Renal cortical epithelial cell (primary cell): ENCODE data around the gene TM9SF3. TPM values are rescaled to one million over a fixed set of nuclear protein-coding genes. Genes with fewer than 3 reads are reported as not detected.

Source experiments
- DNase-seq: peaks from one replicate; pipeline ENCODE4 v3.0.0-alpha.2; 2011; ENCODE audit warnings: low read depth
- total RNA-seq: library from RNA; depleted of rRNA; stranded (reverse); fragments of >200 nt; gene quantifications from 2 replicates; pipeline ENCODE4 v1.2.3, GENCODE V29; 2014

TM9SF3 gene
- total RNA-seq, 1 donor from 2014 or later = 169 TPM

DNA sequence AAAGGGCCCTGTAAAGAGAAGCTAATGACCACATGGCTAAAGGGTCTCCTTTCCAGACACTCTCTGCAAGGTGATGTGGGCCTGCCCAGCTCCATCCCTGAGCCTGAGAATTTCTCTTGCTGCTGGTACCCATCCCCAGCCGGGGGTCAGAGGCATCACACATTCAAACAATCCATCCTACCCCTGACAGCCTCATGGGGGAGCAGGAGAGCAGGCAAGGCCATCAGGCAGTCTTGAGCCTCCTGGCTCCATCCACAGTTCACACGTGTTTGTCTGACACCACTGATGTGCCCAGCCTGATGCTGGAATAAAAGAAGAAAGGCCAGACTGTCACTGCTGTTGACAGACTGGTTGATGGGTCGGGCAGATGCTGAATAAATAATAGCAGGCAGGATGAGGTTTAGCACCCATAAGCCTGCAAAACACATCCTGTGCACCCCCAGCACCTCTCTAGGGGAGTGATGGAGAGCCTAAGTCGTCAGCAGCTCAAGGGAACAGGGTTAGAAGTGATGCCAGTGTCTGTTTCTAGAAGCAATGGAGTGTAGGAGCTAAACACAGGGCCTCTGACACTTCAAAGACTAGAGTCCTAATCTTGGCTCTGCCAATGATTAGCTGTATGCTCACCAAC lies 116.6 kb downstream of the TM9SF3 start:
- DNase-seq = peak; percentile 43

DNA sequence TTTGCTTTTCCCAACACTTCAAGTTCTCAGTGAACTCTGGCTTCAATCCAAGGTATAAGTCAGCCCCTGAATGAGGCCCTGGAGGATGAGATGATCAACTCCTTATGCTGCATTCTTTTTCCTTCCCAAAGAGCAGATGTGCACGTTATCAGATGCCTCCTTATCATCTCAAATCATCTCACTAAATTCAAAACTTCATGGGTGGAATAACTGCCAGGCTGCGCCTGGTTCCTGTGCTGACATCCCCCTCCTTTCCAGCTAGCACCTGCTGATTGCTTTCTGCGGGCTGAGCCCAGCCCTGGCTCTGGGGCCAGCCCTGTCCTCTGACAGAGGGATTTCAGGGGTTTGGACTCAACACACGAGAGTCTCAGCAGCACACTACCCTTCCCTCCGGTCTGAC lies 118.0 kb downstream of the TM9SF3 start:
- DNase-seq = no peak

Other genes with a start within 250 kb of the TM9SF3 start
- gene OPALIN, start 228.0 kb downstream of the TM9SF3 start, total RNA-seq = 0.05 TPM in 1 of 2 replicates, not detected in the other
- 14.1 and 21.4 TPM in 2 replicates for gene TLL2, start 73.1 kb downstream of the TM9SF3 start, total RNA-seq
- gene PIK3AP1, start 133.5 kb upstream of the TM9SF3 start, total RNA-seq = 5.4 and 14.9 TPM in 2 replicates
- gene LCOR, start 245.3 kb upstream of the TM9SF3 start, total RNA-seq = 24.0 and 49.2 TPM in 2 replicates